Body of pancreas (tissue), 4 donors: Measurements from ENCODE around the gene SEC22C.

Experiments used
- CTCF ChIP-seq, 7 experiments: fragments of 450-650 bp in 4 of 7; fragments of 200-600 bp in 3 of 7; sonication (generic) in 3 of 7; IDR thresholded peaks; one replicate each; pipeline ENCODE4 v1.5.1; 2016 to 2019; ENCODE audit warnings: antibody characterized with exemption in 7 of 7
- POLR2A ChIP-seq, 3 donors: fragments of 450-650 bp; IDR thresholded peaks; one replicate each; pipeline ENCODE4 v1.6.1; 2016; ENCODE audit warnings: antibody characterized with exemption in 3 of 3, mild to moderate bottlenecking in 2 of 3

- no peak for TF ChIP-seq CTCF (IDR thresholded peaks at IDR 0.05)
- no peak for TF ChIP-seq POLR2A (IDR thresholded peaks at IDR 0.05)
These were observed 44.4 kb downstream of the SEC22C start for GRCh38 chr3:42537350-42537749.
